Measurements from ENCODE around the gene MED12L. TPM values are rescaled to one million over a fixed set of nuclear protein-coding genes. Genes with fewer than 3 reads are reported as not detected.

MED12L gene
- total RNA-seq, 1 experiment from 2014 or later, result 6.4 TPM

DNA sequence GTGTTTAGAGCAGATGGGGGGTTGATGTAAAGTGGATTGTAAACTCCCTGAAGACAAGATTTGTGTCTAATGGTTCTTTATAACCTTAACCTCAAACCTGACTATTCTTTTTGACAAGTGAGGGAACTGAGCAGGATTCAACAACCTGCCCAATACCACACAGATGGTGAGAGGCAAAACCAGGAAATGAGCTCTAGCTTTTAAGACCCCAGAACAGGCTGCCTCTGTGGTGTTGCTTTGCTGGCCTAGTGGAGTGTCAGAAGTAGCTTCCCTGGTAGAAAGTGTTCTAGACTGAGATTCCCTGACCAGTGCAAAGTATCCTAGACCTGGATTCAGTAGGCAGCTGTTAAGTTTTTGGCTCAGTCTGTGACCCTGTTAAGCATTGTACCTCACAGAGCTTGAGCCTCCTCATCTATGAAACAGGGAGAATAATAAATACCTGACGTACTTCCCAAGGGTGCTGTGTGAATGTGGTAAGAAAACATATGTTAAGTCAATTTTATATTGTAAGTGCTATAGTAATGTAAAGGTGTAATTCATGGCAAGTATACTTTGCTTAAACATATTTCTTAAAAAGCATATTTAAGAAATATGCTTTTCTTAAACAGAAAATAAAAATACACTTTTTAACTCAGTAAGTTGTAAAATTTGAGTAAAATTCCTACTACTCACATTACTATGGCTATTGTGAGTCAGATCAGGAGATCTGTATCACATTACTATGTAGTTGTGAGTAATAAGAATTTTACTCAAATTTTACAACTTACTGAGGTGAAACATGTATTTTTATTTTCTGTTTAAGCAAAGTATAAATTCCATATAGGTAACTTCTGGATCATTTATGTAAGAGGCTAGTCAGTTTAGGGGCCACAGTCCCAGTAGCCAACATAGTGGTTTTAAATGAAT lies 222.4 kb downstream of the MED12L start:
- no peak for DNase-seq (ENCODE audit: low read depth, low spot score)
- no peaks in the 10 kb centered on the region for H3K36me3 ChIP-seq (ENCODE audit: control insufficient read depth in 1 of 2, insufficient read depth in 2 of 2, low read length in 2 of 2)
- H3K9me3 ChIP-seq (ENCODE audit: control insufficient read depth in 1 of 2, insufficient read depth in 1 of 2, low read depth in 1 of 2, low read length in 2 of 2), result no peaks in the 10 kb centered on the region
- H3K27ac ChIP-seq (ENCODE audit: low read depth, low read length), result no peak overlapping the region
- no peak overlapping the region for H3K9ac ChIP-seq (ENCODE audit: low read length)
- no peaks in the 10 kb centered on the region for H3K9me2 ChIP-seq (ENCODE audit: insufficient read depth)
- H4K20me1 ChIP-seq (ENCODE audit: insufficient read depth), result no peaks in the 10 kb centered on the region
- BruUV-seq (replicated peaks), result no TSS peak
- no peak overlapping the region for H3K4me3 ChIP-seq (replicated peaks in 1 of 2; ENCODE audit: low read depth in 1 of 2, low read length in 2 of 2)
- ChIA-PET POLR2A (interaction anchor here (1.7 kb wide), 1 partner anchor 9 kb away, joined by 4 read pairs; the partner anchor contains the start of gene GPR87), RAD21 (ENCODE audit: low non-redundant PET in 1 of 2, low total read pairs in 2 of 2, uncharacterized antibody in 2 of 2, unreplicated experiment in 2 of 2) (no interaction called here), CTCF (no interaction called here)
- H3K4me2 ChIP-seq (ENCODE audit: low read length), result no peak overlapping the region
- H3K79me2 ChIP-seq (ENCODE audit: insufficient read depth, low read length), result no peaks in the 10 kb centered on the region
- H3K4me1 ChIP-seq (ENCODE audit: control insufficient read depth in 1 of 2, insufficient read depth in 2 of 2, low read length in 2 of 2), result peaks cover 26 to 57% of the 10 kb centered on the region in 2 experiments
- intact Hi-C loops (cut with micrococcal nuclease), result no loop called here
- ATAC-seq, result no peak
- no peaks in the 10 kb centered on the region for H3K27me3 ChIP-seq (ENCODE audit: insufficient read depth, low read length)
- TF ChIP-seq FOSL1 (IDR thresholded peaks at IDR 0.05; ENCODE audit: low read depth) (0 out of 2 replicates have a peak, but pooled peaks have one; percentile 9), SP1 (IDR thresholded peaks at IDR 0.05; ENCODE audit: low read depth) (no peak)
- no peak overlapping the region for H2AFZ ChIP-seq (ENCODE audit: low read depth, low read length, poor library complexity, severe bottlenecking)

DNA sequence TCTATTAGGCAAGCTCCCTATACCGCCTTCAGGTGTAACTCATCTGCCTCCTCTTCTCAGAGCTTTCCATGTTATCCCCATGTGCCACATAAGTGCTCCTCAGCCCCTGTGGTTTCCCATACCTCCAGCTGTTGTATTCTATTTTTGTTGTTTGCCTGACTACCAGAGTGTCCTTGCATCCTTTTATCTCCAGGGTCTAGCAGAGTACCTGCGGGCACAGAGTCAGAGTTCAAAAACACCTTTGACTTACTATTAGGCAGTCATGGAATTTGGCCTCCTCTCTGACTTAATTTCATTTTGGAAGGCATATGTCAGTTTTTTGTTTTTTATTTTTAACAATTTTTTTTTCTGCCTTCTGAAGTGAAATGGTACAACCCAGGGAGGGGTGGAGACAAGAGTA lies 224.1 kb downstream of the MED12L start:
- Histone ChIP-seq H3K4me1 (ENCODE audit: control insufficient read depth in 1 of 2, insufficient read depth in 2 of 2, low read length in 2 of 2) (peaks cover 16 to 48% of the 10 kb centered on the region in 2 experiments), H4K20me1 (ENCODE audit: insufficient read depth) (no peaks in the 10 kb centered on the region), H3K79me2 (ENCODE audit: insufficient read depth, low read length) (no peaks in the 10 kb centered on the region), H3K27ac (ENCODE audit: low read depth, low read length) (no peak overlapping the region), H3K27me3 (ENCODE audit: insufficient read depth, low read length) (no peaks in the 10 kb centered on the region), H2AFZ (ENCODE audit: low read depth, low read length, poor library complexity, severe bottlenecking) (no peak overlapping the region), H3K36me3 (ENCODE audit: control insufficient read depth in 1 of 2, insufficient read depth in 2 of 2, low read length in 2 of 2) (no peaks in the 10 kb centered on the region), H3K4me3 (replicated peaks in 1 of 2; ENCODE audit: low read depth in 1 of 2, low read length in 2 of 2) (no peak overlapping the region), H3K4me2 (ENCODE audit: low read length) (no peak overlapping the region), H3K9ac (ENCODE audit: low read length) (no peak overlapping the region), H3K9me2 (ENCODE audit: insufficient read depth) (no peaks in the 10 kb centered on the region), H3K9me3 (ENCODE audit: control insufficient read depth in 1 of 2, insufficient read depth in 1 of 2, low read depth in 1 of 2, low read length in 2 of 2) (no peaks in the 10 kb centered on the region)
- no peak for ATAC-seq
- ChIA-PET POLR2A (no interaction called here), RAD21 (ENCODE audit: low non-redundant PET in 1 of 2, low total read pairs in 2 of 2, uncharacterized antibody in 2 of 2, unreplicated experiment in 2 of 2) (no interaction called here), CTCF (no interaction called here)
- intact Hi-C loops (cut with micrococcal nuclease), result no loop called here
- DNase-seq (ENCODE audit: low read depth, low spot score), result no peak
- no TSS peak for BruUV-seq (replicated peaks)
- TF ChIP-seq TCF7L2 (IDR thresholded peaks at IDR 0.05; ENCODE audit: borderline replicate concordance, extremely low read depth, insufficient read depth, insufficient read length), result no peak
- TF ChIP-seq CTCF (IDR thresholded peaks at IDR 0.05 in 2 of 3, conservative IDR thresholded peaks at IDR 0.05 in 1 of 3; ENCODE audit: borderline replicate concordance in 1 of 3, insufficient read depth in 1 of 3, low read depth in 2 of 3, low read length in 2 of 3), result no peak
- TF ChIP-seq CBX3 (IDR thresholded peaks at IDR 0.05; ENCODE audit: low read depth), result no peak
- no peak for TF ChIP-seq YY1 (IDR thresholded peaks at IDR 0.05; ENCODE audit: extremely low read depth, insufficient replicate concordance, low read depth, low read length)
- no peak for TF ChIP-seq SIN3A (IDR thresholded peaks at IDR 0.05; ENCODE audit: low read depth)
- TF ChIP-seq EZH2phosphoT487 (IDR thresholded peaks at IDR 0.05; ENCODE audit: borderline replicate concordance), result no peak
- TF ChIP-seq EGR1 (IDR thresholded peaks at IDR 0.05; ENCODE audit: low read depth), result no peak
- TF ChIP-seq POLR2AphosphoS5 (IDR thresholded peaks at IDR 0.05; ENCODE audit: low read depth, low read length), result no peak
- no peak for TF ChIP-seq RAD21 (IDR thresholded peaks at IDR 0.05; ENCODE audit: low read depth)
- no peak for TF ChIP-seq ZNF274 (IDR thresholded peaks at IDR 0.05; ENCODE audit: low read depth, low read length)
- TF ChIP-seq POLR2A (IDR thresholded peaks at IDR 0.05; ENCODE audit: borderline replicate concordance, extremely low read depth, insufficient read depth, insufficient read length), result no peak
- no peak for TF ChIP-seq CEBPB (IDR thresholded peaks at IDR 0.05; ENCODE audit: low read depth)
- TF ChIP-seq, protein P1, sequence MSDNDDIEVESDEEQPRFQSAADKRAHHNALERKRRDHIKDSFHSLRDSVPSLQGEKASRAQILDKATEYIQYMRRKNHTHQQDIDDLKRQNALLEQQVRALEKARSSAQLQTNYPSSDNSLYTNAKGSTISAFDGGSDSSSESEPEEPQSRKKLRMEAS (IDR thresholded peaks at IDR 0.05), result no peak
- no peak for TF ChIP-seq SP1 (IDR thresholded peaks at IDR 0.05; ENCODE audit: low read depth)
